ENCODE results near the gene KLK14.

KLK14 gene

DNA sequence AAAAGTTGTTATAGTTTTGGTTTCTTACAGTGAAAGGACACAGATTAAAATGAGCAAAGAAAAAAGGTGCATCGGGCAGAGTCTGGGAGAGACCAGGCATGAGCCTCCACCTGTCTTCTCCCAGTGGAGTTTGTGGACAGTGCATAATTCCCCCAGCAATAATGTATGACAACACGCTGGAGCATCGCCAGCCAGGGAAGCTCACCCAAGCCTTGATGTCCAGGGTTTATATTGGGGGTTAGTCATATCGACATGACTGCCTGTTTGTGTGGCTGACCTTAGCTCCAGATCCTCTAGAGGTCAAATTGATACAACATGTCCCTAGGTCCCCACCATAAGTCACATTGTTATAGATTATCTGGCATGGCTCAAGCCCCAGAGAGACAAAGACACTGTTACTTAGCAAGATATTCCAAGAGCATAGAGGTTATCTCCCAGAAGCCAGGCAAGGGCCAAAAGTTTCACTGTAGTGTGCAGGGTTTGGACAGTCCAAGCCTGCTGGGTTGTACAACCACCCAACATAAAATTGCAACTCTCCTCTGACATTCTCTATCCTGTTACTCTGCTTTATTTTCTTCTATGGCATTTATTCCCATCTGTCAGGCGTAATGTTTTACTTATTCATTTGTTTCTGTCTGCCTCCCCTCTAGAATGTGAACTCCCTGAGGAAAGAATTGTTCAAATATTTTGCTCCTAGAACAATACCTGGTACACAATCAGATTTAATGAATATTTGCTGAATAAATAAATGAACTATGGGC, 12.2 kb downstream of the KLK14 start:
- H3K4me3 ChIP-seq (replicated peaks; ENCODE audit: insufficient read depth, low read length): no peak overlapping the region
- TF ChIP-seq SPI1 (IDR thresholded peaks at IDR 0.05; ENCODE audit: borderline replicate concordance, low read depth) (no peak), POLR2AphosphoS5 (IDR thresholded peaks at IDR 0.05; ENCODE audit: low read depth) (no peak), GABPA (IDR thresholded peaks at IDR 0.05; ENCODE audit: low read depth) (no peak), REST (IDR thresholded peaks at IDR 0.05; ENCODE audit: insufficient replicate concordance, low read depth) (no peak)
- TF ChIP-seq, protein P1, sequence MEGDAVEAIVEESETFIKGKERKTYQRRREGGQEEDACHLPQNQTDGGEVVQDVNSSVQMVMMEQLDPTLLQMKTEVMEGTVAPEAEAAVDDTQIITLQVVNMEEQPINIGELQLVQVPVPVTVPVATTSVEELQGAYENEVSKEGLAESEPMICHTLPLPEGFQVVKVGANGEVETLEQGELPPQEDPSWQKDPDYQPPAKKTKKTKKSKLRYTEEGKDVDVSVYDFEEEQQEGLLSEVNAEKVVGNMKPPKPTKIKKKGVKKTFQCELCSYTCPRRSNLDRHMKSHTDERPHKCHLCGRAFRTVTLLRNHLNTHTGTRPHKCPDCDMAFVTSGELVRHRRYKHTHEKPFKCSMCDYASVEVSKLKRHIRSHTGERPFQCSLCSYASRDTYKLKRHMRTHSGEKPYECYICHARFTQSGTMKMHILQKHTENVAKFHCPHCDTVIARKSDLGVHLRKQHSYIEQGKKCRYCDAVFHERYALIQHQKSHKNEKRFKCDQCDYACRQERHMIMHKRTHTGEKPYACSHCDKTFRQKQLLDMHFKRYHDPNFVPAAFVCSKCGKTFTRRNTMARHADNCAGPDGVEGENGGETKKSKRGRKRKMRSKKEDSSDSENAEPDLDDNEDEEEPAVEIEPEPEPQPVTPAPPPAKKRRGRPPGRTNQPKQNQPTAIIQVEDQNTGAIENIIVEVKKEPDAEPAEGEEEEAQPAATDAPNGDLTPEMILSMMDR (IDR thresholded peaks at IDR 0.05; ENCODE audit: insufficient read depth, low read length): no peak
- H3K27ac ChIP-seq (replicated peaks): no peak overlapping the region
- H3K27me3 ChIP-seq (ENCODE audit: insufficient read depth, poor library complexity, severe bottlenecking): peaks cover 10% of the 10 kb centered on the region
- no peak for DNase-seq (ENCODE audit: low read depth in 1 of 2, low spot score in 1 of 2)

DNA sequence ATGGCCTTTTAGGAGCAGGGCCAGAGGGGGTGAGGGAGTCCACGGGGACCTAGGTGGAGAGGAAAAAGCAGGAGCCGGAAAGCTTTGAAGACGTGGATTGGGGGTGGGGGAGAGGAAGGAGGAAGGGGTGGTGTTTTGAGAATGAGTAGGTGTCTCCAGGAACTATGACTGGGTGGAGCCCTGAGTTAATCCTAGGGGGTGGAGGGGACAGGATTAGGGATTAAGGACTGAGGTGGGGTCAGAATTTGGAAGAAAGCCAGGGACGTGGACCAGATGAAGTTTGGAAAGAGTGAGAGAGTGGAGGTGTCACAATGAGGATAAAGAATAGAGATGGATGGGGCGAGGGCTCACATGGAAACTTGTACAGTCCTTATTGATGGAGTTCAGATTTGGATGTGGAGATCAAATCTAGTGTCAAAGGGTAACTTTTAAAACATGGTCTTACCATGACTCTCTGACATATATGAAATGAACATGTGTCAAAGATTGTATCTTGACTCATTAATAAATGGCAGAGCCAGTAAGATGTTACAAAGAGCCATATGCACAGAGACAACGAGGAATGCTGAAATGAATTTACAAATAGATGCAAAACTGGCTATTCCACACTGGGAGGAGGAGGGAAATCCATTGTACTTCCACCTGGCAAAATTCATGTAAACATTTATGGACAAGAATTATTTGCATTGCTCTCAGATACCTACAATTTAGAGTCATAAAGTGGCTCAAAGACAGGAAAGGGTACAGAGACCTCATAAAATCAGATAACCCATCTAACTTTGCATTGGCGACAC, 16.1 kb downstream of the KLK14 start:
- H3K4me3 ChIP-seq (replicated peaks; ENCODE audit: insufficient read depth, low read length): no peak overlapping the region
- no peak overlapping the region for H3K27ac ChIP-seq (replicated peaks)
- no peak for DNase-seq (ENCODE audit: low read depth in 1 of 2, low spot score in 1 of 2)
- TF ChIP-seq POLR2AphosphoS5 (IDR thresholded peaks at IDR 0.05; ENCODE audit: low read depth): no peak
- no peak for TF ChIP-seq SPI1 (IDR thresholded peaks at IDR 0.05; ENCODE audit: borderline replicate concordance, low read depth)
- TF ChIP-seq, protein P1 (IDR thresholded peaks at IDR 0.05; ENCODE audit: insufficient read depth, low read length): no peak
- no peak for TF ChIP-seq GABPA (IDR thresholded peaks at IDR 0.05; ENCODE audit: low read depth)
- no peak for TF ChIP-seq REST (IDR thresholded peaks at IDR 0.05; ENCODE audit: insufficient replicate concordance, low read depth)
- peaks cover 17% of the 10 kb centered on the region for H3K27me3 ChIP-seq (ENCODE audit: insufficient read depth, poor library complexity, severe bottlenecking)

- no peak for DNase-seq (ENCODE audit: low read depth in 1 of 2, low spot score in 1 of 2)
- no peak for TF ChIP-seq POLR2AphosphoS5 (IDR thresholded peaks at IDR 0.05; ENCODE audit: low read depth)
- H3K27ac ChIP-seq (replicated peaks): no peak overlapping the region
- H3K4me3 ChIP-seq (replicated peaks; ENCODE audit: insufficient read depth, low read length): no peak overlapping the region
- peaks cover 17% of the 10 kb centered on the region for H3K27me3 ChIP-seq (ENCODE audit: insufficient read depth, poor library complexity, severe bottlenecking)
Observed at GRCh38 chr19:51065221-51065960, 17.3 kb downstream of the KLK14 start.
